Panc1 (cell line): ENCODE data around the gene FYN. TPM values are rescaled to one million over a fixed set of nuclear protein-coding genes. Genes with fewer than 3 reads are reported as not detected.

ENCODE experiments used
- ATAC-seq: fragments of 200-7000 bp; cut with Tn5 transposase; 2 replicates; pipeline ENCODE4 v1.9.1; 2020; ENCODE audit warnings: mild to moderate bottlenecking, moderate library complexity
- BruUV-seq: library from RNA; stranded (reverse); fragments of 400-500 nt; replicated peaks from 2 replicates; lab custom pipeline; 2021; lab: Mats Ljungman, UMichigan
- CTCF ChIA-PET: fragments of 300-600 bp; sonication (Branson Sonifier 250); formaldehyde crosslinking; loops from one replicate; lab custom pipeline; 2022; ENCODE audit warnings: antibody characterized with exemption; lab: Charles Lee
- POLR2A ChIA-PET: fragments of 300-600 bp; sonication (Branson Sonifier 250); formaldehyde crosslinking; loops from one replicate; lab custom pipeline; 2022; ENCODE audit warnings: antibody characterized with exemption; lab: Charles Lee
- DNase-seq: peaks from one replicate; pipeline ENCODE4 v3.0.0-alpha.2; 2010; ENCODE audit warnings: low read depth, low spot score
- H3K27ac ChIP-seq: 2 replicates; pipeline ENCODE4 v1.5.1; 2011; ENCODE audit warnings: mild to moderate bottlenecking, low read length, inconsistent platforms
- H3K27me3 ChIP-seq: fragments of 200-500 bp; sonication (Bioruptor generic); 2 replicates; pipeline ENCODE4 v1.6.0; 2014; ENCODE audit warnings: low read length, inconsistent platforms; ENCODE audit not compliant: control insufficient read depth, insufficient read depth
- H3K36me3 ChIP-seq: fragments of 200-500 bp; sonication (Bioruptor generic); 2 replicates; pipeline ENCODE4 v1.5.1; 2014; ENCODE audit warnings: inconsistent platforms, mild to moderate bottlenecking, low read length, moderate library complexity; ENCODE audit not compliant: control insufficient read depth, insufficient read depth
- H3K4me1 ChIP-seq: 2 replicates; pipeline ENCODE4 v1.5.1; 2011; ENCODE audit warnings: inconsistent platforms, mild to moderate bottlenecking, low read length, moderate library complexity; ENCODE audit not compliant: control insufficient read depth, insufficient read depth
- H3K4me3 ChIP-seq, 2 experiments: 2 replicates each; pipeline ENCODE4 v1.5.1; 2011 to 2012; ENCODE audit warnings: low read depth in 2 of 2, low read length in 2 of 2, mild to moderate bottlenecking in 2 of 2, inconsistent platforms in 1 of 2, moderate library complexity in 1 of 2
- H3K9me3 ChIP-seq: fragments of 200-500 bp; sonication (Bioruptor generic); 2 replicates; pipeline ENCODE4 v1.5.1; 2014; ENCODE audit warnings: low read depth, mild to moderate bottlenecking, inconsistent platforms, low read length, moderate library complexity; ENCODE audit not compliant: control insufficient read depth, insufficient read depth
- POLR2AphosphoS5 ChIP-seq: IDR thresholded peaks from 2 replicates; pipeline ENCODE4 v1.6.1; 2012; ENCODE audit warnings: mild to moderate bottlenecking, low read depth, low read length, moderate library complexity
- REST ChIP-seq, 2 experiments: IDR thresholded peaks; 2 replicates each; pipeline ENCODE4 v1.6.1; 2011 to 2012; ENCODE audit warnings: low read depth in 2 of 2, control low read depth in 1 of 2, low read length in 1 of 2, mild to moderate bottlenecking in 1 of 2, moderate library complexity in 1 of 2; ENCODE audit not compliant: insufficient read depth in 1 of 2
- SIN3A ChIP-seq: IDR thresholded peaks from 2 replicates; pipeline ENCODE4 v1.6.1; 2012; ENCODE audit warnings: low read depth, mild to moderate bottlenecking, low read length, moderate library complexity, borderline replicate concordance; ENCODE audit not compliant: insufficient read depth
- TCF7L2 ChIP-seq: IDR thresholded peaks from 2 replicates; pipeline ENCODE4 v1.6.1; 2011; ENCODE audit warnings: mild to moderate bottlenecking, low read depth, low read length, inconsistent platforms
- in situ Hi-C: cut with HindIII; loops from 2 replicates; pipeline ENCODE4 v1.10.0; 2016; ENCODE audit warnings: low sequenced_read_pairs, low pct_unique_long_range_greater_than_20kb
- intact Hi-C: fragments of 100-400 bp; cut with micrococcal nuclease; formaldehyde crosslinking; loops from one replicate; pipeline ENCODE4 v1.10.0; 2022; ENCODE audit not compliant: unreplicated experiment
- total RNA-seq: library from RNA; stranded (reverse); gene quantifications from one replicate; pipeline ENCODE4 v1.2.1, GENCODE V29; 2021; ENCODE audit not compliant: unreplicated experiment
- TF ChIP-seq, protein P1 (sequence below): fragments of 450-650 bp; IDR thresholded peaks from 2 replicates; pipeline ENCODE4 v1.5.1; 2017; ENCODE audit warnings: mild to moderate bottlenecking

The FYN gene
- total RNA-seq, 1 experiment from 2014 or later = 4.2 TPM

GRCh38 chr6:111738631-111739030, 134.6 kb downstream of the FYN start:
- DNase-seq (no peak), ATAC-seq (no peak)
- Histone ChIP-seq H3K9me3 (no peaks in the 10 kb centered on the region), H3K27ac (no peak overlapping the region), H3K36me3 (no peaks in the 10 kb centered on the region), H3K4me1 (no peaks in the 10 kb centered on the region), H3K4me3 (no peak overlapping the region), H3K27me3 (peaks cover 28% of the 10 kb centered on the region)
- intact Hi-C loops = no loop called here
- no peak for TF ChIP-seq TCF7L2
- TF ChIP-seq, protein P1, sequence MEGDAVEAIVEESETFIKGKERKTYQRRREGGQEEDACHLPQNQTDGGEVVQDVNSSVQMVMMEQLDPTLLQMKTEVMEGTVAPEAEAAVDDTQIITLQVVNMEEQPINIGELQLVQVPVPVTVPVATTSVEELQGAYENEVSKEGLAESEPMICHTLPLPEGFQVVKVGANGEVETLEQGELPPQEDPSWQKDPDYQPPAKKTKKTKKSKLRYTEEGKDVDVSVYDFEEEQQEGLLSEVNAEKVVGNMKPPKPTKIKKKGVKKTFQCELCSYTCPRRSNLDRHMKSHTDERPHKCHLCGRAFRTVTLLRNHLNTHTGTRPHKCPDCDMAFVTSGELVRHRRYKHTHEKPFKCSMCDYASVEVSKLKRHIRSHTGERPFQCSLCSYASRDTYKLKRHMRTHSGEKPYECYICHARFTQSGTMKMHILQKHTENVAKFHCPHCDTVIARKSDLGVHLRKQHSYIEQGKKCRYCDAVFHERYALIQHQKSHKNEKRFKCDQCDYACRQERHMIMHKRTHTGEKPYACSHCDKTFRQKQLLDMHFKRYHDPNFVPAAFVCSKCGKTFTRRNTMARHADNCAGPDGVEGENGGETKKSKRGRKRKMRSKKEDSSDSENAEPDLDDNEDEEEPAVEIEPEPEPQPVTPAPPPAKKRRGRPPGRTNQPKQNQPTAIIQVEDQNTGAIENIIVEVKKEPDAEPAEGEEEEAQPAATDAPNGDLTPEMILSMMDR = no peak
- POLR2A ChIA-PET = no interaction called here
- BruUV-seq = no TSS peak
- CTCF ChIA-PET = no interaction called here
- in situ Hi-C loops = no loop called here

- Histone ChIP-seq H3K4me3 (no peak overlapping the region), H3K27me3 (peaks cover 28% of the 10 kb centered on the region), H3K4me1 (no peaks in the 10 kb centered on the region), H3K27ac (no peak overlapping the region), H3K9me3 (no peaks in the 10 kb centered on the region), H3K36me3 (no peaks in the 10 kb centered on the region)
- DNase-seq = no peak
- ATAC-seq = no peak
- BruUV-seq = no TSS peak
- POLR2A ChIA-PET = no interaction called here
- no peak for TF ChIP-seq REST (IDR thresholded peaks at IDR 0.05; ENCODE audit: insufficient read depth in 1 of 2, low read depth in 2 of 2, low read length in 1 of 2)
- TF ChIP-seq SIN3A = no peak
- TF ChIP-seq, protein P1 = no peak
- no peak for TF ChIP-seq POLR2AphosphoS5
- TF ChIP-seq TCF7L2 = no peak
- in situ Hi-C loops = no loop called here
- CTCF ChIA-PET = no interaction called here
- intact Hi-C loops = no loop called here
These were observed 135.1 kb downstream of the FYN start for GRCh38 chr6:111738156-111738555.
